ENCODE results near the gene DNAJB13.
A peak's percentile ranks its signal among the peaks of the same experiment; 100 is the strongest.

DNAJB13 gene

GRCh38 chr11:73950869-73951710, at the start of gene DNAJB13:
TSS of gene DNAJB13 (plus strand) at chr11:73951026. CDS start at chr11:73951070, 44 bp downstream.
- H3K4me3 ChIP-seq (ENCODE audit: low read length) = no peak within 1 kb of the TSS
- no peak within 1 kb of the TSS for H3K27ac ChIP-seq (ENCODE audit: low read length)
- no peaks in the 10 kb centered on the region for H3K4me1 ChIP-seq (ENCODE audit: control insufficient read depth, low read depth, low read length)
- H3K9me3 ChIP-seq (ENCODE audit: control insufficient read depth, low read depth, low read length) = no peaks in the 10 kb centered on the region
- H3K36me3 ChIP-seq (ENCODE audit: control insufficient read depth, low read depth, low read length) = no peaks in the 10 kb centered on the region
- no peak within 1 kb of the TSS for H3K9ac ChIP-seq (ENCODE audit: low read length)
- no peaks in the 10 kb centered on the region for H3K27me3 ChIP-seq (ENCODE audit: control insufficient read depth, insufficient read depth, low read length)

GRCh38 chr11:73902303-73902702, 48.5 kb upstream of the DNAJB13 start:
- peaks cover 11% of the 10 kb centered on the region for H3K36me3 ChIP-seq (ENCODE audit: control insufficient read depth, low read depth, low read length)
- no peak overlapping the region for H3K9ac ChIP-seq (ENCODE audit: low read length)
- H3K4me3 ChIP-seq (ENCODE audit: low read length) = no peak overlapping the region
- H3K4me1 ChIP-seq (ENCODE audit: control insufficient read depth, low read depth, low read length) = no peaks in the 10 kb centered on the region
- H3K27ac ChIP-seq (ENCODE audit: low read length) = no peak overlapping the region
- H3K27me3 ChIP-seq (ENCODE audit: control insufficient read depth, insufficient read depth, low read length) = no peaks in the 10 kb centered on the region
- H3K9me3 ChIP-seq (ENCODE audit: control insufficient read depth, low read depth, low read length) = no peaks in the 10 kb centered on the region

- Histone ChIP-seq H3K27ac (ENCODE audit: low read length) (no peak overlapping the region), H3K4me3 (ENCODE audit: low read length) (no peak overlapping the region), H3K9ac (ENCODE audit: low read length) (no peak overlapping the region), H3K9me3 (ENCODE audit: control insufficient read depth, low read depth, low read length) (no peaks in the 10 kb centered on the region), H3K36me3 (ENCODE audit: control insufficient read depth, low read depth, low read length) (peaks cover 14% of the 10 kb centered on the region), H3K4me1 (ENCODE audit: control insufficient read depth, low read depth, low read length) (no peaks in the 10 kb centered on the region), H3K27me3 (ENCODE audit: control insufficient read depth, insufficient read depth, low read length) (no peaks in the 10 kb centered on the region)
These were observed 43.6 kb upstream of the DNAJB13 start for GRCh38 chr11:73907191-73907590.

- H3K36me3 ChIP-seq (ENCODE audit: control insufficient read depth, low read depth, low read length) = peaks cover 14% of the 10 kb centered on the region
- no peaks in the 10 kb centered on the region for H3K27me3 ChIP-seq (ENCODE audit: control insufficient read depth, insufficient read depth, low read length)
- H3K4me3 ChIP-seq (ENCODE audit: low read length) = no peak overlapping the region
- no peak overlapping the region for H3K27ac ChIP-seq (ENCODE audit: low read length)
- no peaks in the 10 kb centered on the region for H3K9me3 ChIP-seq (ENCODE audit: control insufficient read depth, low read depth, low read length)
- H3K4me1 ChIP-seq (ENCODE audit: control insufficient read depth, low read depth, low read length) = no peaks in the 10 kb centered on the region
- H3K9ac ChIP-seq (ENCODE audit: low read length) = no peak overlapping the region
These were observed 38.8 kb upstream of the DNAJB13 start for GRCh38 chr11:73912026-73912425.

- H3K4me1 ChIP-seq (ENCODE audit: control insufficient read depth, low read depth, low read length) = no peaks in the 10 kb centered on the region
- peaks cover 14% of the 10 kb centered on the region for H3K36me3 ChIP-seq (ENCODE audit: control insufficient read depth, low read depth, low read length)
These were observed 37.4 kb upstream of the DNAJB13 start for GRCh38 chr11:73913472-73913871.

GRCh38 chr11:73914284-73914683, 36.5 kb upstream of the DNAJB13 start:
- Histone ChIP-seq H3K9me3 (ENCODE audit: control insufficient read depth, low read depth, low read length) (no peaks in the 10 kb centered on the region), H3K36me3 (ENCODE audit: control insufficient read depth, low read depth, low read length) (peaks cover 20% of the 10 kb centered on the region), H3K27ac (ENCODE audit: low read length) (no peak overlapping the region), H3K4me3 (ENCODE audit: low read length) (no peak overlapping the region), H3K4me1 (ENCODE audit: control insufficient read depth, low read depth, low read length) (no peaks in the 10 kb centered on the region), H3K27me3 (ENCODE audit: control insufficient read depth, insufficient read depth, low read length) (no peaks in the 10 kb centered on the region), H3K9ac (ENCODE audit: low read length) (no peak overlapping the region)

More at GRCh38 chr11:73913472-73913871, 37.4 kb upstream of the DNAJB13 start:
- no peak overlapping the region for H3K27ac ChIP-seq (ENCODE audit: low read length)
- H3K27me3 ChIP-seq (ENCODE audit: control insufficient read depth, insufficient read depth, low read length) = no peaks in the 10 kb centered on the region
- H3K9me3 ChIP-seq (ENCODE audit: control insufficient read depth, low read depth, low read length) = no peaks in the 10 kb centered on the region
- H3K9ac ChIP-seq (ENCODE audit: low read length) = no peak overlapping the region
- no peak overlapping the region for H3K4me3 ChIP-seq (ENCODE audit: low read length)

- Histone ChIP-seq H3K36me3 (ENCODE audit: control insufficient read depth, low read depth, low read length) (peaks cover 17% of the 10 kb centered on the region), H3K4me3 (ENCODE audit: low read length) (no peak overlapping the region), H3K4me1 (ENCODE audit: control insufficient read depth, low read depth, low read length) (no peaks in the 10 kb centered on the region), H3K27ac (ENCODE audit: low read length) (no peak overlapping the region), H3K27me3 (ENCODE audit: control insufficient read depth, insufficient read depth, low read length) (no peaks in the 10 kb centered on the region), H3K9ac (ENCODE audit: low read length) (no peak overlapping the region), H3K9me3 (ENCODE audit: control insufficient read depth, low read depth, low read length) (no peaks in the 10 kb centered on the region)
These were observed 34.4 kb upstream of the DNAJB13 start for GRCh38 chr11:73916435-73916834.

- Histone ChIP-seq H3K27ac (ENCODE audit: low read length) (no peak overlapping the region), H3K9ac (ENCODE audit: low read length) (no peak overlapping the region), H3K4me1 (ENCODE audit: control insufficient read depth, low read depth, low read length) (no peaks in the 10 kb centered on the region), H3K4me3 (ENCODE audit: low read length) (no peak overlapping the region), H3K36me3 (ENCODE audit: control insufficient read depth, low read depth, low read length) (peaks cover 23% of the 10 kb centered on the region), H3K9me3 (ENCODE audit: control insufficient read depth, low read depth, low read length) (no peaks in the 10 kb centered on the region), H3K27me3 (ENCODE audit: control insufficient read depth, insufficient read depth, low read length) (no peaks in the 10 kb centered on the region)
These were observed 29.6 kb upstream of the DNAJB13 start for GRCh38 chr11:73921180-73921579.

- Histone ChIP-seq H3K9me3 (ENCODE audit: control insufficient read depth, low read depth, low read length) (no peaks in the 10 kb centered on the region), H3K27me3 (ENCODE audit: control insufficient read depth, insufficient read depth, low read length) (no peaks in the 10 kb centered on the region), H3K27ac (ENCODE audit: low read length) (no peak overlapping the region), H3K4me3 (ENCODE audit: low read length) (no peak overlapping the region), H3K36me3 (ENCODE audit: control insufficient read depth, low read depth, low read length) (peaks cover 14% of the 10 kb centered on the region), H3K4me1 (ENCODE audit: control insufficient read depth, low read depth, low read length) (peaks cover 3% of the 10 kb centered on the region), H3K9ac (ENCODE audit: low read length) (no peak overlapping the region)
These were observed 21.4 kb upstream of the DNAJB13 start for GRCh38 chr11:73929388-73929787.

GRCh38 chr11:73931039-73931645, 19.7 kb upstream of the DNAJB13 start:
- H3K4me3 ChIP-seq (ENCODE audit: low read length) = no peak overlapping the region
- H3K9ac ChIP-seq (ENCODE audit: low read length) = peak overlapping the region; percentile 4
- H3K27ac ChIP-seq (ENCODE audit: low read length) = no peak overlapping the region
- peaks cover 3% of the 10 kb centered on the region for H3K4me1 ChIP-seq (ENCODE audit: control insufficient read depth, low read depth, low read length)
- H3K27me3 ChIP-seq (ENCODE audit: control insufficient read depth, insufficient read depth, low read length) = no peaks in the 10 kb centered on the region
- peaks cover 14% of the 10 kb centered on the region for H3K36me3 ChIP-seq (ENCODE audit: control insufficient read depth, low read depth, low read length)
- no peaks in the 10 kb centered on the region for H3K9me3 ChIP-seq (ENCODE audit: control insufficient read depth, low read depth, low read length)

GRCh38 chr11:73931951-73932350, 18.9 kb upstream of the DNAJB13 start:
- Histone ChIP-seq H3K36me3 (ENCODE audit: control insufficient read depth, low read depth, low read length) (peaks cover 14% of the 10 kb centered on the region), H3K4me3 (ENCODE audit: low read length) (no peak overlapping the region), H3K27me3 (ENCODE audit: control insufficient read depth, insufficient read depth, low read length) (no peaks in the 10 kb centered on the region), H3K4me1 (ENCODE audit: control insufficient read depth, low read depth, low read length) (peaks cover 3% of the 10 kb centered on the region), H3K9me3 (ENCODE audit: control insufficient read depth, low read depth, low read length) (no peaks in the 10 kb centered on the region), H3K9ac (ENCODE audit: low read length) (no peak overlapping the region), H3K27ac (ENCODE audit: low read length) (no peak overlapping the region)

GRCh38 chr11:73932781-73933180, 18.0 kb upstream of the DNAJB13 start:
- H3K9me3 ChIP-seq (ENCODE audit: control insufficient read depth, low read depth, low read length) = no peaks in the 10 kb centered on the region
- H3K4me3 ChIP-seq (ENCODE audit: low read length) = no peak overlapping the region
- no peaks in the 10 kb centered on the region for H3K27me3 ChIP-seq (ENCODE audit: control insufficient read depth, insufficient read depth, low read length)
- H3K36me3 ChIP-seq (ENCODE audit: control insufficient read depth, low read depth, low read length) = peaks cover 8% of the 10 kb centered on the region
- peaks cover 3% of the 10 kb centered on the region for H3K4me1 ChIP-seq (ENCODE audit: control insufficient read depth, low read depth, low read length)
- H3K9ac ChIP-seq (ENCODE audit: low read length) = no peak overlapping the region
- no peak overlapping the region for H3K27ac ChIP-seq (ENCODE audit: low read length)

All from iPS-18a (cell line).